SIG-M5 treated with dmso at 0.1 percent for 504 hours (cell line): Measurements from ENCODE around the gene CRTC2.
"Not testable (repeated sequence)": the region's sequence is repeated elsewhere in the genome, so short reads cannot be mapped to it uniquely, and the experiment has no call there.

Source experiments
- DNase-seq: peaks from one replicate; lab custom pipeline; 2025; ENCODE audit not compliant: unreplicated experiment; lab: John Stamatoyannopoulos, UW

CRTC2 gene

GRCh38 chr1:153929981-153930948 lies 28.1 kb downstream of the CRTC2 start:
- no peak for DNase-seq

- no peak for DNase-seq
Measured at GRCh38 chr1:153929426-153929825, 29.0 kb downstream of the CRTC2 start.

GRCh38 chr1:153928791-153929341 lies 29.5 kb downstream of the CRTC2 start:
- DNase-seq: no peak

GRCh38 chr1:153928245-153928644 lies 30.2 kb downstream of the CRTC2 start:
- no peak for DNase-seq

GRCh38 chr1:153926405-153926804 lies 32.0 kb downstream of the CRTC2 start:
- DNase-seq: no peak

- peak; percentile 100 for DNase-seq
Measured at GRCh38 chr1:153922972-153923925, 35.2 kb downstream of the CRTC2 start, which contains the start of gene GATAD2B. GATAD2B (minus strand) TSS chr1:153922972; CDS start chr1:153828347, 94,625 bp downstream.

GRCh38 chr1:153922076-153922971 lies 36.1 kb downstream of the CRTC2 start:
- peak; percentile 77 for DNase-seq

- peak; percentile 54 for DNase-seq
Measured at GRCh38 chr1:153921803-153922075, 36.7 kb downstream of the CRTC2 start.

- DNase-seq: no peak
Measured at GRCh38 chr1:153921080-153921802, 37.2 kb downstream of the CRTC2 start.

GRCh38 chr1:153919876-153920852 lies 38.2 kb downstream of the CRTC2 start:
- peak; percentile 68 for DNase-seq

GRCh38 chr1:153916297-153916696 lies 42.1 kb downstream of the CRTC2 start:
- DNase-seq: no peak

- DNase-seq: no peak
Measured at GRCh38 chr1:153912349-153912748, 46.1 kb downstream of the CRTC2 start.

- DNase-seq: not testable (repeated sequence)
Measured at GRCh38 chr1:153910560-153910959, 47.9 kb downstream of the CRTC2 start.

GRCh38 chr1:153908071-153908470 lies 50.3 kb downstream of the CRTC2 start:
- no peak for DNase-seq

GRCh38 chr1:153907134-153907533 lies 51.3 kb downstream of the CRTC2 start:
- DNase-seq: no peak

- no peak for DNase-seq
Measured at GRCh38 chr1:153906396-153906795, 52.0 kb downstream of the CRTC2 start.

- DNase-seq: not testable (repeated sequence)
Measured at GRCh38 chr1:153905908-153906307, 52.5 kb downstream of the CRTC2 start.

- DNase-seq: no peak
Measured at GRCh38 chr1:153903841-153904455, 54.5 kb downstream of the CRTC2 start.
